H1 (cell line): ENCODE data around the gene ARHGAP26.

Experiments
- CHD1 ChIP-seq: IDR thresholded peaks from 2 replicates; pipeline ENCODE4 v1.6.1; 2012; ENCODE audit warnings: low read depth, low read length, improper control_type of control experiment
- CHD2 ChIP-seq: IDR thresholded peaks from 2 replicates; pipeline ENCODE4 v1.6.1; 2012; ENCODE audit warnings: low read length, improper control_type of control experiment
- GTF2F1 ChIP-seq: IDR thresholded peaks from 2 replicates; pipeline ENCODE4 v1.6.1; 2012; ENCODE audit warnings: low read depth, low read length, improper control_type of control experiment, borderline replicate concordance
- MAX ChIP-seq: IDR thresholded peaks from 2 replicates; pipeline ENCODE4 v1.6.1; 2012; ENCODE audit warnings: inconsistent platforms
- TF ChIP-seq, protein P1 (sequence below), 3 experiments: IDR thresholded peaks; 1 replicate in 2 of 3; 2 replicates in 1 of 3; pipeline versions ENCODE4 v1.5.1 to v1.6.1; 2011; ENCODE audit warnings: low read length in 3 of 3, mild to moderate bottlenecking in 3 of 3, inconsistent platforms in 2 of 3, low read depth in 1 of 3, moderate library complexity in 1 of 3; ENCODE audit not compliant: insufficient read depth in 1 of 3; ENCODE audit errors: control extremely low read depth in 1 of 3

GRCh38 chr5:143019614-143020515 is 249.7 kb downstream of the ARHGAP26 start:
- TF ChIP-seq, protein P1, sequence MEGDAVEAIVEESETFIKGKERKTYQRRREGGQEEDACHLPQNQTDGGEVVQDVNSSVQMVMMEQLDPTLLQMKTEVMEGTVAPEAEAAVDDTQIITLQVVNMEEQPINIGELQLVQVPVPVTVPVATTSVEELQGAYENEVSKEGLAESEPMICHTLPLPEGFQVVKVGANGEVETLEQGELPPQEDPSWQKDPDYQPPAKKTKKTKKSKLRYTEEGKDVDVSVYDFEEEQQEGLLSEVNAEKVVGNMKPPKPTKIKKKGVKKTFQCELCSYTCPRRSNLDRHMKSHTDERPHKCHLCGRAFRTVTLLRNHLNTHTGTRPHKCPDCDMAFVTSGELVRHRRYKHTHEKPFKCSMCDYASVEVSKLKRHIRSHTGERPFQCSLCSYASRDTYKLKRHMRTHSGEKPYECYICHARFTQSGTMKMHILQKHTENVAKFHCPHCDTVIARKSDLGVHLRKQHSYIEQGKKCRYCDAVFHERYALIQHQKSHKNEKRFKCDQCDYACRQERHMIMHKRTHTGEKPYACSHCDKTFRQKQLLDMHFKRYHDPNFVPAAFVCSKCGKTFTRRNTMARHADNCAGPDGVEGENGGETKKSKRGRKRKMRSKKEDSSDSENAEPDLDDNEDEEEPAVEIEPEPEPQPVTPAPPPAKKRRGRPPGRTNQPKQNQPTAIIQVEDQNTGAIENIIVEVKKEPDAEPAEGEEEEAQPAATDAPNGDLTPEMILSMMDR (IDR thresholded peaks at IDR 0.05; ENCODE audit: control extremely low read depth in 1 of 3, insufficient read depth in 1 of 3, low read depth in 1 of 3, low read length in 3 of 3), result no peak
- no peak for TF ChIP-seq CHD2
- TF ChIP-seq CHD1, result no peak
- TF ChIP-seq MAX, result no peak
- no peak for TF ChIP-seq GTF2F1
